Measurements from ENCODE around the gene COL6A2. TPM values are rescaled to one million over a fixed set of nuclear protein-coding genes. Genes with fewer than 3 reads are reported as not detected.

The COL6A2 gene
- total and polyA plus RNA-seq, 2 experiments from 2014 or later, result 509 to 832 TPM

DNA sequence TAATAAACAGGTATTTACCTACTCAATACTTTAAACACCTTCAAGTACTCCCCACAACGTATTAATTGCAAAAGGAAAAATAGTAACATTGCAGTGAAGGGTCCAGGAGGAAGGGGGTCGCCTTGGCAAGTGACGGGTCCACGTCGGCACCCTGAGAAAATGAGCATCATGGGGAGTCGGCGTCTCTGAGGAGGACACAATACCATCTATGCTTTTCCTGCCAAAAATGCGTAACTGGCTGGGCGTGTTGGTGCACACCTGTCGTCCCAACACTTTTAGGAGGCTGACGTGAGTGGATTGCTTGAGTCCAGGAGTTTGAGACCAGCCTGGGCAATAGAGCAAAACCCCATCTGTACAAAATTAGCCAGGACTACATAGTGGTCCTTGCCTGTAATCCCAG lies 50.2 kb downstream of the COL6A2 start:
- Histone ChIP-seq H3K36me3 (replicated peaks; ENCODE audit: insufficient read depth, low read depth) (no peaks in the 10 kb centered on the region), H3K9me2 (replicated peaks; ENCODE audit: insufficient read depth) (no peaks in the 10 kb centered on the region), H3K4me1 (ENCODE audit: insufficient read depth) (peaks cover 6% of the 10 kb centered on the region), H3K9me3 (ENCODE audit: low read depth) (no peaks in the 10 kb centered on the region), H4K20me1 (ENCODE audit: insufficient read depth, poor library complexity, severe bottlenecking) (no peaks in the 10 kb centered on the region), H3K4me2 (no peak overlapping the region), H3K27ac (no peak overlapping the region), H3K27me3 (no peaks in the 10 kb centered on the region), H3K4me3 (no peak overlapping the region), H2AFZ (no peak overlapping the region), H3K79me2 (no peaks in the 10 kb centered on the region)
- TF ChIP-seq EZH2phosphoT487 (IDR thresholded peaks at IDR 0.05; ENCODE audit: low read depth, severe bottlenecking, unreplicated experiment) (no peak), EZH2 (IDR thresholded peaks at IDR 0.05; ENCODE audit: borderline replicate concordance) (no peak)
- TF ChIP-seq, protein P1, sequence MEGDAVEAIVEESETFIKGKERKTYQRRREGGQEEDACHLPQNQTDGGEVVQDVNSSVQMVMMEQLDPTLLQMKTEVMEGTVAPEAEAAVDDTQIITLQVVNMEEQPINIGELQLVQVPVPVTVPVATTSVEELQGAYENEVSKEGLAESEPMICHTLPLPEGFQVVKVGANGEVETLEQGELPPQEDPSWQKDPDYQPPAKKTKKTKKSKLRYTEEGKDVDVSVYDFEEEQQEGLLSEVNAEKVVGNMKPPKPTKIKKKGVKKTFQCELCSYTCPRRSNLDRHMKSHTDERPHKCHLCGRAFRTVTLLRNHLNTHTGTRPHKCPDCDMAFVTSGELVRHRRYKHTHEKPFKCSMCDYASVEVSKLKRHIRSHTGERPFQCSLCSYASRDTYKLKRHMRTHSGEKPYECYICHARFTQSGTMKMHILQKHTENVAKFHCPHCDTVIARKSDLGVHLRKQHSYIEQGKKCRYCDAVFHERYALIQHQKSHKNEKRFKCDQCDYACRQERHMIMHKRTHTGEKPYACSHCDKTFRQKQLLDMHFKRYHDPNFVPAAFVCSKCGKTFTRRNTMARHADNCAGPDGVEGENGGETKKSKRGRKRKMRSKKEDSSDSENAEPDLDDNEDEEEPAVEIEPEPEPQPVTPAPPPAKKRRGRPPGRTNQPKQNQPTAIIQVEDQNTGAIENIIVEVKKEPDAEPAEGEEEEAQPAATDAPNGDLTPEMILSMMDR (IDR thresholded peaks at IDR 0.05; ENCODE audit: poor library complexity), result no peak
- DNase-seq (ENCODE audit: low spot score), result no peak
- WGBS (ENCODE audit: low lambda C conversion rate, missing lambda C conversion rate), result 92% methylated on average over 11 of the region's 11 CpGs

- H3K4me2 ChIP-seq, result no peak overlapping the region
- H3K4me1 ChIP-seq (ENCODE audit: insufficient read depth), result peaks cover 5% of the 10 kb centered on the region
- no peaks in the 10 kb centered on the region for H3K9me2 ChIP-seq (replicated peaks; ENCODE audit: insufficient read depth)
- no peaks in the 10 kb centered on the region for H3K36me3 ChIP-seq (replicated peaks; ENCODE audit: insufficient read depth, low read depth)
- H3K4me3 ChIP-seq, result no peak overlapping the region
- H3K79me2 ChIP-seq, result no peaks in the 10 kb centered on the region
- no peak overlapping the region for H2AFZ ChIP-seq
- H3K27ac ChIP-seq, result no peak overlapping the region
- 83% methylated on average over 22 of the region's 22 CpGs for WGBS (ENCODE audit: low lambda C conversion rate, missing lambda C conversion rate)
- no peaks in the 10 kb centered on the region for H3K9me3 ChIP-seq (ENCODE audit: low read depth)
- H3K27me3 ChIP-seq, result no peaks in the 10 kb centered on the region
- H4K20me1 ChIP-seq (ENCODE audit: insufficient read depth, poor library complexity, severe bottlenecking), result no peaks in the 10 kb centered on the region
- no peak for DNase-seq (ENCODE audit: low spot score)
- TF ChIP-seq, protein P1 (IDR thresholded peaks at IDR 0.05; ENCODE audit: poor library complexity), result no peak
- TF ChIP-seq EZH2 (IDR thresholded peaks at IDR 0.05; ENCODE audit: borderline replicate concordance) (no peak), EZH2phosphoT487 (IDR thresholded peaks at IDR 0.05; ENCODE audit: low read depth, severe bottlenecking, unreplicated experiment) (no peak)
Observed at GRCh38 chr21:46149205-46149901, 51.4 kb downstream of the COL6A2 start.

GRCh38 chr21:46150073-46150472 lies 52.2 kb downstream of the COL6A2 start:
- no peak overlapping the region for H3K4me3 ChIP-seq

More at GRCh38 chr21:46150073-46150472, 52.2 kb downstream of the COL6A2 start:
- no peaks in the 10 kb centered on the region for H3K27me3 ChIP-seq
- H3K4me1 ChIP-seq (ENCODE audit: insufficient read depth), result peaks cover 5% of the 10 kb centered on the region
- H3K27ac ChIP-seq, result no peak overlapping the region
- H4K20me1 ChIP-seq (ENCODE audit: insufficient read depth, poor library complexity, severe bottlenecking), result no peaks in the 10 kb centered on the region
- H3K36me3 ChIP-seq (replicated peaks; ENCODE audit: insufficient read depth, low read depth), result no peaks in the 10 kb centered on the region
- 89% methylated on average over 19 of the region's 19 CpGs for WGBS (ENCODE audit: low lambda C conversion rate, missing lambda C conversion rate)
- TF ChIP-seq EZH2 (IDR thresholded peaks at IDR 0.05; ENCODE audit: borderline replicate concordance) (no peak), EZH2phosphoT487 (IDR thresholded peaks at IDR 0.05; ENCODE audit: low read depth, severe bottlenecking, unreplicated experiment) (no peak)
- TF ChIP-seq, protein P1 (IDR thresholded peaks at IDR 0.05; ENCODE audit: poor library complexity), result no peak
- H3K9me3 ChIP-seq (ENCODE audit: low read depth), result no peaks in the 10 kb centered on the region
- no peak overlapping the region for H3K4me2 ChIP-seq
- no peaks in the 10 kb centered on the region for H3K9me2 ChIP-seq (replicated peaks; ENCODE audit: insufficient read depth)
- no peaks in the 10 kb centered on the region for H3K79me2 ChIP-seq
- DNase-seq (ENCODE audit: low spot score), result no peak
- no peak overlapping the region for H2AFZ ChIP-seq
